SK-N-SH treated with all-trans-retinoic acid at 6 μM for 48 hours (cell line): ENCODE measurements around the gene RBM48.
A peak's percentile ranks its signal among the peaks of the same experiment; 100 is the strongest.
"Not testable (repeated sequence)": the region's sequence is repeated elsewhere in the genome, so short reads cannot be mapped to it uniquely, and the experiment has no call there.

ENCODE experiments used
- ATAC-seq: fragments of 200-7000 bp; cut with Tn5 transposase; 3 replicates; pipeline ENCODE4 v1.9.1; 2020; ENCODE audit warnings: mild to moderate bottlenecking, moderate library complexity
- BACH2 ChIP-seq: fragments of 250-450 bp; sonication (Bioruptor Pico); IDR thresholded peaks from 2 replicates; pipeline ENCODE4 v1.9.0; 2021; ENCODE audit warnings: mild to moderate bottlenecking, borderline replicate concordance
- CSDC2 ChIP-seq: fragments of 250-450 bp; sonication (Bioruptor Pico); IDR thresholded peaks from 2 replicates; pipeline ENCODE4 v1.5.0; 2020; ENCODE audit warnings: mild to moderate bottlenecking, moderate library complexity
- CSRNP3 ChIP-seq: fragments of 250-450 bp; sonication (Bioruptor Pico); IDR thresholded peaks from 2 replicates; pipeline ENCODE4 v1.5.1; 2021; ENCODE audit warnings: mild to moderate bottlenecking, moderate library complexity
- ESRRG ChIP-seq: fragments of 250-450 bp; sonication (Bioruptor Pico); IDR thresholded peaks from 2 replicates; pipeline ENCODE4 v1.6.1; 2021; ENCODE audit warnings: mild to moderate bottlenecking
- ISL1 ChIP-seq: fragments of 250-450 bp; sonication (Bioruptor Pico); IDR thresholded peaks from 2 replicates; pipeline ENCODE4 v2.1.2; 2022; ENCODE audit warnings: mild to moderate bottlenecking, moderate library complexity
- OSR1 ChIP-seq: fragments of 250-450 bp; sonication (Bioruptor Pico); IDR thresholded peaks from 2 replicates; pipeline ENCODE4 v1.8.0; 2022; ENCODE audit warnings: moderate library complexity, mild to moderate bottlenecking, inconsistent platforms
- PATZ1 ChIP-seq: fragments of 250-450 bp; sonication (Bioruptor Pico); IDR thresholded peaks from 2 replicates; pipeline ENCODE4 v1.8.0; 2020; ENCODE audit warnings: mild to moderate bottlenecking, moderate library complexity, borderline replicate concordance
- POU6F1 ChIP-seq: fragments of 250-450 bp; sonication (Bioruptor Pico); IDR thresholded peaks from 2 replicates; pipeline ENCODE4 v1.8.0; 2021; ENCODE audit warnings: low read depth, mild to moderate bottlenecking, moderate library complexity, borderline replicate concordance
- PPARA ChIP-seq: fragments of 250-450 bp; sonication (Bioruptor Pico); IDR thresholded peaks from 2 replicates; pipeline ENCODE4 v1.5.0; 2020; ENCODE audit warnings: mild to moderate bottlenecking, borderline replicate concordance
- RARB ChIP-seq: fragments of 250-450 bp; sonication (Bioruptor Pico); IDR thresholded peaks from 2 replicates; pipeline ENCODE4 v1.8.0; 2021; ENCODE audit warnings: mild to moderate bottlenecking, moderate library complexity
- SNAI2 ChIP-seq: fragments of 250-450 bp; sonication (Bioruptor Pico); IDR thresholded peaks from 2 replicates; pipeline ENCODE4 v1.5.0; 2020; ENCODE audit warnings: mild to moderate bottlenecking, moderate library complexity
- TCF4 ChIP-seq: fragments of 250-450 bp; sonication (Bioruptor Pico); IDR thresholded peaks from 2 replicates; pipeline ENCODE4 v1.8.0; 2021; ENCODE audit warnings: mild to moderate bottlenecking, moderate library complexity, borderline replicate concordance
- TOX ChIP-seq: fragments of 250-450 bp; sonication (Bioruptor Pico); IDR thresholded peaks from 2 replicates; pipeline ENCODE4 v1.8.0; 2021; ENCODE audit warnings: mild to moderate bottlenecking, moderate library complexity, borderline replicate concordance
- TSHZ2 ChIP-seq: fragments of 250-450 bp; sonication (Bioruptor Pico); IDR thresholded peaks from 2 replicates; pipeline ENCODE4 v1.5.0; 2020; ENCODE audit warnings: mild to moderate bottlenecking, moderate library complexity
- ZC3H10 ChIP-seq: fragments of 250-450 bp; sonication (Bioruptor Pico); IDR thresholded peaks from 2 replicates; pipeline ENCODE4 v1.5.1; 2021; ENCODE audit warnings: mild to moderate bottlenecking, moderate library complexity
- ZFP3 ChIP-seq: fragments of 250-450 bp; sonication (Bioruptor Pico); IDR thresholded peaks from 2 replicates; pipeline ENCODE4 v1.5.0; 2020; ENCODE audit warnings: mild to moderate bottlenecking, moderate library complexity
- ZFP30 ChIP-seq: fragments of 450-650 bp; formaldehyde crosslinking; IDR thresholded peaks from 2 replicates; pipeline ENCODE4 v1.5.0; 2022; ENCODE audit warnings: mild to moderate bottlenecking, moderate library complexity
- ZNF565 ChIP-seq: fragments of 450-650 bp; formaldehyde crosslinking; conservative IDR thresholded peaks from 2 replicates; pipeline ENCODE4 v1.5.0; 2020; ENCODE audit warnings: low read depth, mild to moderate bottlenecking, moderate library complexity
- ZNF70 ChIP-seq: fragments of 450-650 bp; formaldehyde crosslinking; IDR thresholded peaks from 2 replicates; pipeline ENCODE4 v1.5.0; 2020; ENCODE audit warnings: mild to moderate bottlenecking, moderate library complexity
- ZNF8 ChIP-seq: fragments of 450-650 bp; formaldehyde crosslinking; IDR thresholded peaks from 2 replicates; pipeline ENCODE4 v1.5.0; 2020; ENCODE audit warnings: mild to moderate bottlenecking, moderate library complexity

RBM48 gene

GRCh38 chr7:92528188-92528957 lies at the start of gene RBM48, which contains the start of gene PEX1:
Gene RBM48 (plus strand): TSS chr7:92528795. CDS start chr7:92528814, 19 bp downstream.
Gene PEX1 (minus strand): TSS chr7:92528520. CDS start chr7:92528435, 85 bp downstream.
- TF ChIP-seq CSDC2 (0 out of 2 replicates have a peak, but pooled peaks have one; percentile 10), ZNF8 (CRISPR knock-in tag) (no peak)
- ATAC-seq = peak; percentile 95

GRCh38 chr7:92479146-92479545 lies 49.4 kb upstream of the RBM48 start:
- not testable (repeated sequence) for ATAC-seq

- not testable (repeated sequence) for ATAC-seq
These were observed 45.0 kb upstream of the RBM48 start for GRCh38 chr7:92483624-92484023.

GRCh38 chr7:92484226-92484625 lies 44.4 kb upstream of the RBM48 start:
- ATAC-seq = not testable (repeated sequence)

GRCh38 chr7:92485267-92485892 lies 43.2 kb upstream of the RBM48 start:
- ATAC-seq = peak; percentile 21; the same call in 2 of the 3 replicates
- no peak for TF ChIP-seq ZNF70
- TF ChIP-seq TOX = no peak
- TF ChIP-seq RARB = no peak
- no peak for TF ChIP-seq PATZ1 (CRISPR knock-in tag)
- TF ChIP-seq TCF4 (CRISPR knock-in tag) = no peak
- TF ChIP-seq ZFP30 (CRISPR knock-in tag) = no peak
- TF ChIP-seq ZC3H10 (CRISPR knock-in tag) = no peak
- TF ChIP-seq BACH2 (CRISPR knock-in tag) = no peak
- no peak for TF ChIP-seq ZNF565
- no peak for TF ChIP-seq CSRNP3 (CRISPR knock-in tag)
- no peak for TF ChIP-seq CSDC2
- TF ChIP-seq ISL1 (CRISPR knock-in tag) = no peak
- no peak for TF ChIP-seq POU6F1 (CRISPR knock-in tag)
- no peak for TF ChIP-seq TSHZ2
- TF ChIP-seq SNAI2 = no peak
- no peak for TF ChIP-seq ESRRG (CRISPR knock-in tag)
- no peak for TF ChIP-seq ZNF8 (CRISPR knock-in tag)
- TF ChIP-seq PPARA (CRISPR knock-in tag) = no peak
- no peak for TF ChIP-seq OSR1 (CRISPR knock-in tag)
- TF ChIP-seq ZFP3 (CRISPR knock-in tag) = no peak
- TF ChIP-seq, all 23 proteins: peak for 0
